HepG2 (cell line): ENCODE results near the gene INO80B. TPM values are rescaled to one million over a fixed set of nuclear protein-coding genes. Genes with fewer than 3 reads are reported as not detected.

ENCODE experiments used
- ATF5 ChIP-seq: sonication (generic); formaldehyde crosslinking; IDR thresholded peaks from 2 replicates; pipeline ENCODE4 v1.4.0; 2020; ENCODE audit warnings: mild to moderate bottlenecking, low read depth, missing genetic modification reagents
- BRF2 ChIP-seq: sonication (generic); formaldehyde crosslinking; IDR thresholded peaks from 2 replicates; pipeline ENCODE4 v1.8.1; 2022; ENCODE audit warnings: mild to moderate bottlenecking, missing genetic modification reagents
- DZIP1 ChIP-seq: sonication (generic); formaldehyde crosslinking; IDR thresholded peaks from 2 replicates; pipeline ENCODE4 v1.5.0; 2020; ENCODE audit warnings: mild to moderate bottlenecking, missing genetic modification reagents
- HOXA5 ChIP-seq: sonication (generic); formaldehyde crosslinking; IDR thresholded peaks from 2 replicates; pipeline ENCODE4 v1.4.0; 2020; ENCODE audit warnings: missing genetic modification reagents
- RFXAP ChIP-seq: sonication (generic); formaldehyde crosslinking; IDR thresholded peaks from 2 replicates; pipeline ENCODE4 v1.4.0; 2020; ENCODE audit warnings: missing genetic modification reagents, borderline replicate concordance
- ZBTB33 ChIP-seq: sonication (generic); formaldehyde crosslinking; IDR thresholded peaks from 2 replicates; pipeline ENCODE4 v1.4.0; 2020; ENCODE audit warnings: missing genetic modification reagents
- ZBTB38 ChIP-seq: sonication (generic); formaldehyde crosslinking; IDR thresholded peaks from 2 replicates; pipeline ENCODE4 v1.5.1; 2020; ENCODE audit warnings: mild to moderate bottlenecking, missing genetic modification reagents
- ZNF318 ChIP-seq: sonication (generic); formaldehyde crosslinking; IDR thresholded peaks from 2 replicates; pipeline ENCODE4 v1.4.0; 2020; ENCODE audit warnings: mild to moderate bottlenecking, missing genetic modification reagents
- ZNF558 ChIP-seq: sonication (generic); formaldehyde crosslinking; IDR thresholded peaks from 2 replicates; pipeline ENCODE4 v1.9.0; 2022; ENCODE audit warnings: mild to moderate bottlenecking, missing genetic modification reagents, borderline replicate concordance
- ZNF788 ChIP-seq: sonication (generic); formaldehyde crosslinking; IDR thresholded peaks from 2 replicates; pipeline ENCODE4 v1.5.0; 2020; ENCODE audit warnings: mild to moderate bottlenecking, missing genetic modification reagents, borderline replicate concordance
- ZSCAN25 ChIP-seq: sonication (generic); formaldehyde crosslinking; IDR thresholded peaks from 2 replicates; pipeline ENCODE4 v1.8.0; 2022; ENCODE audit warnings: mild to moderate bottlenecking, missing genetic modification reagents
- polyA plus RNA-seq, 8 experiments: library from polyadenylated mRNA; depleted of rRNA in 3 of 8; stranded (reverse) in 7 of 8; unstranded in 1 of 8; fragments of >200 nt; fragmentation: Illumina TruSeq in 4 of 8; extraction: Trizol in 4 of 8; gene quantifications; 2 replicates each; pipeline versions ENCODE4 v1.2.1 to v1.2.3, GENCODE V29; 2011 to 2016; ENCODE audit warnings: low read depth in 4 of 8, missing spikeins in 1 of 8, mixed read lengths in 1 of 8; ENCODE audit not compliant: insufficient read depth in 1 of 8
- total RNA-seq, 5 experiments: library from RNA; depleted of rRNA; stranded (reverse); fragments of >200 nt; fragmentation: Illumina TruSeq; extraction: Trizol; gene quantifications; 2 replicates each; pipeline ENCODE4 v1.2.3, GENCODE V29; 2016; ENCODE audit warnings: low read depth in 1 of 5

The INO80B gene
- total and polyA plus RNA-seq, 2 of the 13 experiments (the other 11 are each of a cell fraction or from before 2014, with no cell fraction given), result 6.2 to 14.5 TPM

GRCh38 chr2:74424139-74424992 lies 30.5 kb upstream of the INO80B start (continued):
- TF ChIP-seq BRF2 (CRISPR knock-in tag) (peak; percentile 53; the same call in 1 of the 2 replicates), ZNF558 (CRISPR knock-in tag) (no peak; the same call in 1 of the 2 replicates), ZNF788 (CRISPR knock-in tag) (peak; percentile 31; the same call in 1 of the 2 replicates), ZNF318 (CRISPR knock-in tag) (peak; percentile 70; the same call in 1 of the 2 replicates), ZBTB38 (CRISPR knock-in tag) (peak; percentile 60; the same call in 1 of the 2 replicates), ZSCAN25 (CRISPR knock-in tag) (peak; percentile 55; the same call in 1 of the 2 replicates), DZIP1 (CRISPR knock-in tag) (no peak), RFXAP (CRISPR knock-in tag) (0 out of 2 replicates have a peak, but pooled peaks have one; percentile 14), HOXA5 (0 out of 2 replicates have a peak, but pooled peaks have one; percentile 59), ZBTB33 (peak; percentile 90), ATF5 (CRISPR knock-in tag) (no peak)
